HG02852 (cell line): Measurements from ENCODE around the gene CT45A6.
"Not testable (repeated sequence)": the region's sequence is repeated elsewhere in the genome, so short reads cannot be mapped to it uniquely, and the experiment has no call there.

Experiments
- ATAC-seq: cut with Tn5 transposase; IDR thresholded peaks from one replicate; pipeline ENCODE4 v1.9.1; 2021; ENCODE audit warnings: mild to moderate bottlenecking, moderate library complexity; ENCODE audit not compliant: unreplicated experiment

Gene CT45A6

DNA sequence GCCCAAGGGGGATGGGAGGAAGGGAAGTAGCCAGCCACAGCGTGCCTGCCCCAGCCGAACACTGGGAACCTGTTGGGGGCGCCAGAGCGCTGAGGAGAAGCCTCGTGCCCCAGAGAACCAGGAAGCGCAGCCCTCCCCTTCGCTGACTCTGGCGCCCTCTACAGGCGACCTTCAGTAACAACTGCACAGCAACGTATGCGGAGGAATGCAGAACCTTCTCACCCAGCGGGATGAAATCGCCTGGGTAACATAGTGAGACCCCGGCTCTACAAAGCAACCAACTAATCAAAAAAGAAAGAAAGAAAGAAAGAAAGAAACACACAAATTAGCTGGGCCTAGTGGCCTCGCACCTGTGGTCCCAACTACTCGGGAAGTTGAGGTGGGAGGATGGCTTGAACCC is at the start of gene CT45A6:
Gene CT45A6, minus strand, starts transcription at position 101 of the 400 bp plus-strand sequence. CDS start 3,794 bp downstream, outside the sequence.
- ATAC-seq, result not testable (repeated sequence)

GRCh38 chrX:135837180-135837579 is 34.6 kb upstream of the CT45A6 start, which contains the start of gene CT45A7:
Gene CT45A7, minus strand, starts transcription at chrX:135837280. Its CDS starts 3,747 bp downstream, at chrX:135833533.
- not testable (repeated sequence) for ATAC-seq

DNA sequence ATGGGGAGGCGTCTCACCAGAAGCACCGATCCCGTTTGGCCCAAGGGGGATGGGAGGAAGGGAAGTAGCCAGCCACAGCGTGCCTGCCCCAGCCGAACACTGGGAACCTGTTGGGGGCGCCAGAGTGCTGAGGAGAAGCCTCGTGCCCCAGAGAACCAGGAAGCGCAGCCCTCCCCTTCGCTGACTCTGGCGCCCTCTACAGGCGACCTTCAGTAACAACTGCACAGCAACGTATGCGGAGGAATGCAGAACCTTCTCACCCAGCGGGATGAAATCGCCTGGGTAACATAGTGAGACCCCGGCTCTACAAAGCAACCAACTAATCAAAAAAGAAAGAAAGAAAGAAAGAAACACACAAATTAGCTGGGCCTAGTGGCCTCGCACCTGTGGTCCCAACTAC is 17.3 kb upstream of the CT45A6 start, which contains the start of gene CT45A2:
Gene CT45A2, minus strand, starts transcription at position 101 of the 400 bp plus-strand sequence. CDS start 3,747 bp downstream, outside the sequence.
- ATAC-seq, result not testable (repeated sequence)

DNA sequence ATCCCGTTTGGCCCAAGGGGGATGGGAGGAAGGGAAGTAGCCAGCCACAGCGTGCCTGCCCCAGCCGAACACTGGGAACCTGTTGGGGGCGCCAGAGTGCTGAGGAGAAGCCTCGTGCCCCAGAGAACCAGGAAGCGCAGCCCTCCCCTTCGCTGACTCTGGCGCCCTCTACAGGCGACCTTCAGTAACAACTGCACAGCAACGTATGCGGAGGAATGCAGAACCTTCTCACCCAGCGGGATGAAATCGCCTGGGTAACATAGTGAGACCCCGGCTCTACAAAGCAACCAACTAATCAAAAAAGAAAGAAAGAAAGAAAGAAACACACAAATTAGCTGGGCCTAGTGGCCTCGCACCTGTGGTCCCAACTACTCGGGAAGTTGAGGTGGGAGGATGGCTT is 17.2 kb downstream of the CT45A6 start, which contains the start of gene CT45A5:
Gene CT45A5, minus strand, starts transcription at position 101 of the 400 bp plus-strand sequence. CDS start 3,774 bp downstream, outside the sequence.
- not testable (repeated sequence) for ATAC-seq

GRCh38 chrX:135768091-135768490 is 34.5 kb downstream of the CT45A6 start, which contains the start of gene CT45A3:
Gene CT45A3, minus strand, starts transcription at chrX:135768191. Its CDS starts 3,747 bp downstream, at chrX:135764444.
- ATAC-seq, result not testable (repeated sequence)

GRCh38 chrX:135744739-135745138 is 57.8 kb downstream of the CT45A6 start:
- ATAC-seq, result not testable (repeated sequence)
